ENCODE results near the gene OTUD1. TPM values are rescaled to one million over a fixed set of nuclear protein-coding genes. Genes with fewer than 3 reads are reported as not detected.
"Not testable (repeated sequence)": the region's sequence is repeated elsewhere in the genome, so short reads cannot be mapped to it uniquely, and the experiment has no call there.

The OTUD1 gene
- polyA plus RNA-seq (ENCODE audit: insufficient read length) = 29.7 TPM

- DNase-seq = peak; percentile 96
Measured at GRCh38 chr10:23438547-23439451, at the start of gene OTUD1. OTUD1 (plus strand) TSS chr10:23439075; CDS start chr10:23439458, 383 bp downstream.

- not testable (repeated sequence) for DNase-seq
Measured at GRCh38 chr10:23390408-23390807, 48.5 kb upstream of the OTUD1 start.

GRCh38 chr10:23390809-23391208 is 48.1 kb upstream of the OTUD1 start:
- no peak for DNase-seq

GRCh38 chr10:23391821-23392220 is 47.1 kb upstream of the OTUD1 start:
- no peak for DNase-seq

GRCh38 chr10:23395017-23395416 is 43.9 kb upstream of the OTUD1 start:
- no peak for DNase-seq

- no peak for DNase-seq
Measured at GRCh38 chr10:23396695-23397094, 42.2 kb upstream of the OTUD1 start.

- DNase-seq = no peak
Measured at GRCh38 chr10:23399701-23400144, 39.2 kb upstream of the OTUD1 start.

GRCh38 chr10:23402856-23403255 is 36.0 kb upstream of the OTUD1 start:
- DNase-seq = no peak

- no peak for DNase-seq
Measured at GRCh38 chr10:23403278-23403677, 35.6 kb upstream of the OTUD1 start.

- no peak for DNase-seq
Measured at GRCh38 chr10:23403719-23404118, 35.2 kb upstream of the OTUD1 start.

- no peak for DNase-seq
Measured at GRCh38 chr10:23404461-23404980, 34.4 kb upstream of the OTUD1 start.

GRCh38 chr10:23405540-23405939 is 33.3 kb upstream of the OTUD1 start:
- DNase-seq = no peak

GRCh38 chr10:23406409-23406808 is 32.5 kb upstream of the OTUD1 start:
- DNase-seq = no peak

- DNase-seq = no peak
Measured at GRCh38 chr10:23408330-23408976, 30.4 kb upstream of the OTUD1 start.

- no peak for DNase-seq
Measured at GRCh38 chr10:23412223-23412622, 26.7 kb upstream of the OTUD1 start.

- DNase-seq = no peak
Measured at GRCh38 chr10:23413629-23414089, 25.2 kb upstream of the OTUD1 start.

GRCh38 chr10:23414658-23415057 is 24.2 kb upstream of the OTUD1 start:
- DNase-seq = no peak

- no peak for DNase-seq
Measured at GRCh38 chr10:23417254-23417653, 21.6 kb upstream of the OTUD1 start.

GRCh38 chr10:23418051-23418681 is 20.7 kb upstream of the OTUD1 start:
- no peak for DNase-seq

GRCh38 chr10:23419201-23419600 is 19.7 kb upstream of the OTUD1 start:
- DNase-seq = no peak

GRCh38 chr10:23419655-23420329 is 19.1 kb upstream of the OTUD1 start:
- no peak for DNase-seq

- DNase-seq = no peak
Measured at GRCh38 chr10:23421397-23421796, 17.5 kb upstream of the OTUD1 start.
